Tibial nerve (tissue), 4 donors: ENCODE results near the gene LRRC10B. TPM values are rescaled to one million over a fixed set of nuclear protein-coding genes. Genes with fewer than 3 reads are reported as not detected.

Experiments used
- DNase-seq, 2 donors: peaks; one replicate each; pipeline ENCODE4 v3.0.0-alpha.2; 2019; ENCODE audit warnings: low spot score in 2 of 2
- H3K27ac ChIP-seq, 4 donors: fragments of 200-600 bp; sonication (generic) in 3 of 4; one replicate each; pipeline ENCODE4 v1.5.1; 2017 to 2019; ENCODE audit warnings: mild to moderate bottlenecking in 1 of 4
- H3K27me3 ChIP-seq, 2 donors: fragments of 200-600 bp; sonication (generic) in 1 of 2; one replicate each; pipeline versions ENCODE4 v1.5.1 to v1.6.0; 2017 to 2019
- H3K36me3 ChIP-seq, 3 donors: fragments of 200-600 bp; sonication (generic); one replicate each; pipeline ENCODE4 v1.5.1; 2018 to 2019
- H3K4me1 ChIP-seq, 4 donors: fragments of 200-600 bp; sonication (generic) in 3 of 4; one replicate each; pipeline ENCODE4 v1.5.1; 2017 to 2019
- H3K4me3 ChIP-seq, 4 donors: fragments of 200-600 bp; sonication (generic) in 3 of 4; one replicate each; pipeline ENCODE4 v1.5.1; 2017 to 2019; ENCODE audit warnings: mild to moderate bottlenecking in 1 of 4, moderate library complexity in 1 of 4
- H3K9me3 ChIP-seq, 4 donors: fragments of 200-600 bp; sonication (generic) in 3 of 4; one replicate each; pipeline ENCODE4 v1.5.1; 2017 to 2019
- EP300 ChIP-seq, 2 donors: sonication (generic); formaldehyde crosslinking; IDR thresholded peaks; one replicate each; pipeline ENCODE4 v1.6.1; 2017; ENCODE audit warnings: antibody characterized with exemption in 2 of 2, mild to moderate bottlenecking in 1 of 2
- POLR2A ChIP-seq, 2 donors: fragments of 450-650 bp; IDR thresholded peaks; one replicate each; pipeline ENCODE4 v1.6.1; 2017; ENCODE audit warnings: antibody characterized with exemption in 2 of 2, mild to moderate bottlenecking in 2 of 2, moderate library complexity in 2 of 2
- WGBS, 2 donors: methylation state at CpG; one replicate each; pipeline ENCODE4 v1.1.5; 2018; 5-methylcytosine and 5-hydroxymethylcytosine counted together
- total RNA-seq, 4 donors: library from RNA; depleted of rRNA; stranded (reverse); fragments of >200 nt; gene quantifications; one replicate each; pipeline ENCODE4 v1.1.0, GENCODE V29; 2016
- TF ChIP-seq, protein P1 (sequence below), 5 experiments: fragments of 200-600 bp in 3 of 5; fragments of 450-650 bp in 2 of 5; sonication (generic) in 3 of 5; IDR thresholded peaks; one replicate each; pipeline ENCODE4 v1.5.1; 2016 to 2019; ENCODE audit warnings: antibody characterized with exemption in 5 of 5, mild to moderate bottlenecking in 3 of 5, moderate library complexity in 2 of 5

Gene LRRC10B
- total RNA-seq, 4 donors from 2014 or later, result 0.21 to 3.6 (median 1.0) TPM

DNA sequence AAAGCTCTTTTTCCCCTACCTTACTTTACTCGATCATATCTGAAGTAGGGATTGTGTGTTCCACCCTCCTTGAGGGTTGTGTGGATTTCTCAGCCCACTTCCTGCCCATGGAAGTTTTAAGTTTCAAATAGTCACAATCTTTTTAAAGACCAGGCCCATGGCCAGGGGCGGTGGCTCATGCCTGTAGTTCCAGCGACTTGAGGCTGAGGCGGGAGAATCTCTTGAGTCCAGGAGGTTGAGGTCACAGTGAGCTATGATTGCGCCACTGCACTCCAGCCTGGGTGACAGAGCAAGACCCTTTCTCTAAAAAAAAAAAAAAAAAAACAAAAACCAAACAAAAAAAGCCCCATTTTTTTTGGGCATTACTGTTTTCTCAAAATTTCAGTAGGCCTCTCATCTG lies 36.3 kb upstream of the LRRC10B start:
- Histone ChIP-seq H3K27me3 (no peaks in the 10 kb centered on the region), H3K9me3 (peaks cover 0 to 7% (median 0%) of the 10 kb centered on the region in 4 donors), H3K4me3 (no peak overlapping the region), H3K36me3 (peaks cover 0 to 47% (median 0%) of the 10 kb centered on the region in 3 donors), H3K4me1 (peaks cover 0 to 42% (median 3%) of the 10 kb centered on the region in 4 donors), H3K27ac (peak overlapping the region; percentile 51 to 85 (median 62))
- TF ChIP-seq, protein P1, sequence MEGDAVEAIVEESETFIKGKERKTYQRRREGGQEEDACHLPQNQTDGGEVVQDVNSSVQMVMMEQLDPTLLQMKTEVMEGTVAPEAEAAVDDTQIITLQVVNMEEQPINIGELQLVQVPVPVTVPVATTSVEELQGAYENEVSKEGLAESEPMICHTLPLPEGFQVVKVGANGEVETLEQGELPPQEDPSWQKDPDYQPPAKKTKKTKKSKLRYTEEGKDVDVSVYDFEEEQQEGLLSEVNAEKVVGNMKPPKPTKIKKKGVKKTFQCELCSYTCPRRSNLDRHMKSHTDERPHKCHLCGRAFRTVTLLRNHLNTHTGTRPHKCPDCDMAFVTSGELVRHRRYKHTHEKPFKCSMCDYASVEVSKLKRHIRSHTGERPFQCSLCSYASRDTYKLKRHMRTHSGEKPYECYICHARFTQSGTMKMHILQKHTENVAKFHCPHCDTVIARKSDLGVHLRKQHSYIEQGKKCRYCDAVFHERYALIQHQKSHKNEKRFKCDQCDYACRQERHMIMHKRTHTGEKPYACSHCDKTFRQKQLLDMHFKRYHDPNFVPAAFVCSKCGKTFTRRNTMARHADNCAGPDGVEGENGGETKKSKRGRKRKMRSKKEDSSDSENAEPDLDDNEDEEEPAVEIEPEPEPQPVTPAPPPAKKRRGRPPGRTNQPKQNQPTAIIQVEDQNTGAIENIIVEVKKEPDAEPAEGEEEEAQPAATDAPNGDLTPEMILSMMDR (IDR thresholded peaks at IDR 0.05), result no peak
- peak in 1 of 2 donors; percentile 47 for TF ChIP-seq EP300 (IDR thresholded peaks at IDR 0.05)
- WGBS, 2 donors, result 47 to 62% methylated on average over 5 of the region's 5 CpGs
- peak; percentile 67 to 71 for DNase-seq

DNA sequence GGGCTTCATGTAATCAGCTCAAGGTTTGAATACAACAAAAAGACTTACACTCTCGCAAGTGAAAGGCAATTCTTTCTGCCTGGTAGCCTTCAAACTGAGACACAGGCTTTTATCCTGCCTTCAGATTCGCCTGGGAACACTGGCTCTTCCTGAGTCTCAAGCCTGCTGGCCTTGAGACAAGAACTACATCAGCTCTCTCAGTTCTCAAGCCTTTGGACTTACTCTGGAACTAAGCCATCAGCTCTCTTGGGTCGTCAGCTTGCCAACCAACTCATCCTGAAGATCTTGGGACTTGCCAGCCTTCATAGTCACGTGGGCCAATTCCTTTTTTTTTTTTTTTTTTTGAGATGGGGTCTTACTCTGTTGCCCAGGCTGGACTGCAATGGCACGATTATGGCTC lies 35.7 kb upstream of the LRRC10B start:
- Histone ChIP-seq H3K27me3 (no peaks in the 10 kb centered on the region), H3K4me3 (no peak overlapping the region), H3K36me3 (peaks cover 0 to 47% (median 0%) of the 10 kb centered on the region in 3 donors), H3K9me3 (peaks cover 0 to 7% (median 0%) of the 10 kb centered on the region in 4 donors), H3K27ac (peak overlapping the region; percentile 9 to 85 (median 62)), H3K4me1 (peaks cover 0 to 48% (median 9%) of the 10 kb centered on the region in 4 donors)
- TF ChIP-seq EP300 (IDR thresholded peaks at IDR 0.05) (no peak), POLR2A (IDR thresholded peaks at IDR 0.05) (no peak)
- TF ChIP-seq, protein P1 (IDR thresholded peaks at IDR 0.05), result no peak
- 45 to 64% methylated on average over 5 of the region's 5 CpGs for WGBS, 2 donors
- DNase-seq, result peak; percentile 42 to 67

DNA sequence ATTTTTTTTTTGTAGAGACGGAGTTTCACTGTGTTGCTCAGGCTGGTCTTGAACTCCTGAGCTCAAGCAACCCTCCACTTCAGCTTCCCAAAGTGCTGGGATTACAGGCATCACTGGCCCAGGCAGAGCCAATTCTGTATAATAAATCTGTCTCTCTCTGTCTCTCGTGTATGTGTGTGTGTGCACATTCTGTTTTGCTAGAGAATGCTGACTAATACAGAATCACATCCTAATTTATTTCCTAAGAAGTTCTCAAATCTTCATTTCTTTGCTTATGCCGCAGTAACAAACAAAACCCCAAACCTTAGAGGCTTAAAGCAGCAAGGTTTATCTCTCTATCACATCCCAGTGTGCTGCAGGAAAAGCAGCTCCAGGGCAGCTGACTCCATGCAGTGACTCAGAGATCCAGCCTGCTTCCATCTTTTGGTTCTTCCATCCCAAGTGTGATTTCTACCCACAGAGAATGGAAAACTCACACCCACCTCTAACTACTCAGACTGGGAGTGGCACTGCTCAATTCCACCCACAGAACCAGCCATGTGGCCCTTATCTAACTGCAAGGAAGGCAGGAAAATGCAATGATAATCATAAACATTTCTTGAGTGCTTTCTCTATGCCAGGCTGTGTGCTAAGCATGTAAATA lies 35.1 kb upstream of the LRRC10B start:
- peaks cover 0 to 51% (median 10%) of the 10 kb centered on the region in 4 donors for H3K4me1 ChIP-seq
- H3K36me3 ChIP-seq, result peaks cover 0 to 43% (median 0%) of the 10 kb centered on the region in 3 donors
- no peak overlapping the region for H3K4me3 ChIP-seq
- no peak for TF ChIP-seq EP300 (IDR thresholded peaks at IDR 0.05)
- TF ChIP-seq POLR2A (IDR thresholded peaks at IDR 0.05), result no peak
- TF ChIP-seq, protein P1 (IDR thresholded peaks at IDR 0.05), result no peak
- 78 to 82% methylated on average over 3 of the region's 3 CpGs for WGBS, 2 donors
- peaks cover 0 to 7% (median 0%) of the 10 kb centered on the region in 4 donors for H3K9me3 ChIP-seq
- H3K27ac ChIP-seq, result peak overlapping the region in 2 of 4 donors; percentile 73 to 85
- no peaks in the 10 kb centered on the region for H3K27me3 ChIP-seq
- no peak for DNase-seq

DNA sequence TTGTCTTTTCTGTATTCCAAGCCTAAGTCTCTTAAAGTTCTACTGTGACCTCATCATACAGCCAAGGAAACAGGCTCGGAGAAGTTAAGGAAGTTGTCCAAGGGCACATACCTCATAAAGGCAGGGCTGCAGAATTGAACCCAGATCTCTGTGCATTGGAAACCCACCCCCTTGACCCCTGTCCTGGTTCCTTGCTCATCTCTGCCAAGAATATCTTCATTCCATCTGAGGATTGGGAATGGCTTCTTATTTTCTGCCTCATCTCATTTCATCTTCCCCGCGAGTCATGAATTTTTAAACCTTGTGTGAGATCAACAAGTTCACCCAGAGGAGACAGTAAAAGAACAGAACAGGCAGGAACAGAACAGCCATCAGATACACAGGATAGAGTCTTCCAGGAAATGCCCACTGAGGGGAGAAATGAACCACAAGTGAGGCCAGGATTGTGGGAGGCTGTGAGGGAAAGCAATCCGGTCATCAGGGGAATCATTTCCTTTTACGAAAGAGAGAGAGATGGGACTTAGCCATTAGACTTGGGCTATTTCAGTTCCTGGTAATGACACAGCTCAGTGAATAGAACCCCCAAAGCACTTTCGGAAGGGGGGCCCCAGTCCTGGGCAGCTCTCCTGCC lies 34.4 kb upstream of the LRRC10B start:
- Histone ChIP-seq H3K4me1 (peaks cover 0 to 51% (median 10%) of the 10 kb centered on the region in 4 donors), H3K4me3 (no peak overlapping the region), H3K27me3 (no peaks in the 10 kb centered on the region), H3K36me3 (peaks cover 0 to 36% (median 0%) of the 10 kb centered on the region in 3 donors), H3K9me3 (peaks cover 0 to 7% (median 0%) of the 10 kb centered on the region in 4 donors), H3K27ac (peak overlapping the region in 3 of 4 donors; percentile 52 to 85 (median 73))
- peak in 1 of 2 donors; percentile 43 for DNase-seq
- TF ChIP-seq EP300 (IDR thresholded peaks at IDR 0.05), result peak in 1 of 2 donors; percentile 70
- TF ChIP-seq, protein P1 (IDR thresholded peaks at IDR 0.05), result no peak
- WGBS, 2 donors, result 50 to 64% methylated on average over 6 of the region's 6 CpGs

DNA sequence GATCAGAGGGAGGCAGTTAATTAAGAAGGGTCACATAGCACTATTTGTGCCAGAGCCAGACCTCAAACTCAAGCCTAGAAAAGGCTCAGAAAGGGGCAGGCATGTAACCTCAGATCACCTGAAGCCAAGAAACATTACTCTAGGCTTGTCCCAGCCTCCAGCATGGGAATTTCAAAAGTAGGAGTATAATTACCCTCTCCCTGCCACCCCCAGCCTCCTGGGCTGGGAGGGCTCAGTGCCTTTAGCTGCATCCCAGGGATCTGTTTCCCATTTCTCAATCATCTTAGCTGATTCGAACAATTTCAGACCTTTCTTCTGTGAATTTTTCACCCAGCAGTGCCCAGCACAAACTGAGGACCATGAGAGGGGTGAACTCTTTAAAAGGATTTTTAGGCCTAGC lies 33.1 kb upstream of the LRRC10B start:
- H3K4me1 ChIP-seq, result peaks cover 0 to 53% (median 10%) of the 10 kb centered on the region in 4 donors
- peak overlapping the region in 3 of 4 donors; percentile 52 to 85 (median 73) for H3K27ac ChIP-seq
- peaks cover 0 to 25% (median 0%) of the 10 kb centered on the region in 3 donors for H3K36me3 ChIP-seq
- no peaks in the 10 kb centered on the region for H3K27me3 ChIP-seq
- 57 to 77% methylated on average over 1 of the region's 1 CpG for WGBS, 2 donors
- TF ChIP-seq, protein P1 (IDR thresholded peaks at IDR 0.05), result no peak
- no peak for DNase-seq
- no peak overlapping the region for H3K4me3 ChIP-seq
- peaks cover 0 to 7% (median 0%) of the 10 kb centered on the region in 4 donors for H3K9me3 ChIP-seq
